ENCODE results near the gene PRR36. TPM values are rescaled to one million over a fixed set of nuclear protein-coding genes. Genes with fewer than 3 reads are reported as not detected.

The PRR36 gene
- total RNA-seq, 1 donor from 2014 or later, result 20.9 TPM

GRCh38 chr19:7832781-7833180 is 41.4 kb downstream of the PRR36 start:
- Mint-ChIP-seq H3K4me1 (peaks cover 20% of the 10 kb centered on the region), H3K36me3 (ENCODE audit: low read depth) (no peaks in the 10 kb centered on the region), H3K27ac (ENCODE audit: unreplicated experiment) (no peak overlapping the region), H3K4me3 (peak overlapping the region; percentile 88), H3K9me3 (no peaks in the 10 kb centered on the region), H3K27me3 (ENCODE audit: low read depth) (peaks cover 15% of the 10 kb centered on the region)
- no peak for DNase-seq (ENCODE audit: low read depth, low spot score)
- TF ChIP-seq CTCF (conservative IDR thresholded peaks at IDR 0.05), result no peak

GRCh38 chr19:7832009-7832408 is 42.2 kb downstream of the PRR36 start:
- Mint-ChIP-seq H3K9me3 (no peaks in the 10 kb centered on the region), H3K27ac (ENCODE audit: unreplicated experiment) (no peak overlapping the region), H3K27me3 (ENCODE audit: low read depth) (peaks cover 23% of the 10 kb centered on the region), H3K4me3 (peak overlapping the region; percentile 88), H3K36me3 (ENCODE audit: low read depth) (no peaks in the 10 kb centered on the region), H3K4me1 (peaks cover 20% of the 10 kb centered on the region)
- TF ChIP-seq CTCF (conservative IDR thresholded peaks at IDR 0.05), result no peak
- DNase-seq (ENCODE audit: low read depth, low spot score), result no peak

GRCh38 chr19:7831452-7831851 is 42.7 kb downstream of the PRR36 start:
- Mint-ChIP-seq H3K36me3 (ENCODE audit: low read depth) (no peaks in the 10 kb centered on the region), H3K27me3 (ENCODE audit: low read depth) (peaks cover 29% of the 10 kb centered on the region), H3K4me3 (peak overlapping the region; percentile 88), H3K9me3 (no peaks in the 10 kb centered on the region), H3K27ac (ENCODE audit: unreplicated experiment) (no peak overlapping the region), H3K4me1 (peaks cover 20% of the 10 kb centered on the region)
- no peak for DNase-seq (ENCODE audit: low read depth, low spot score)
- TF ChIP-seq CTCF (conservative IDR thresholded peaks at IDR 0.05), result peak; percentile 48

GRCh38 chr19:7830823-7831222 is 43.4 kb downstream of the PRR36 start:
- TF ChIP-seq CTCF (conservative IDR thresholded peaks at IDR 0.05), result no peak
- peaks cover 35% of the 10 kb centered on the region for H3K27me3 Mint-ChIP-seq (ENCODE audit: low read depth)
- no peaks in the 10 kb centered on the region for H3K36me3 Mint-ChIP-seq (ENCODE audit: low read depth)
- DNase-seq (ENCODE audit: low read depth, low spot score), result no peak
- H3K27ac Mint-ChIP-seq (ENCODE audit: unreplicated experiment), result no peak overlapping the region
- peaks cover 20% of the 10 kb centered on the region for H3K4me1 Mint-ChIP-seq
- peak overlapping the region; percentile 88 for H3K4me3 Mint-ChIP-seq
- no peaks in the 10 kb centered on the region for H3K9me3 Mint-ChIP-seq

- Mint-ChIP-seq H3K27ac (ENCODE audit: unreplicated experiment) (no peak overlapping the region), H3K9me3 (no peaks in the 10 kb centered on the region), H3K4me3 (no peak overlapping the region), H3K36me3 (ENCODE audit: low read depth) (no peaks in the 10 kb centered on the region), H3K27me3 (ENCODE audit: low read depth) (peaks cover 39% of the 10 kb centered on the region), H3K4me1 (peaks cover 20% of the 10 kb centered on the region)
- no peak for DNase-seq (ENCODE audit: low read depth, low spot score)
- no peak for TF ChIP-seq CTCF (conservative IDR thresholded peaks at IDR 0.05)
Measured at GRCh38 chr19:7830272-7830771, 43.9 kb downstream of the PRR36 start.

Data from neural crest cell (in vitro differentiated cells).